ENCODE results near the gene HLF.

HLF gene

DNA sequence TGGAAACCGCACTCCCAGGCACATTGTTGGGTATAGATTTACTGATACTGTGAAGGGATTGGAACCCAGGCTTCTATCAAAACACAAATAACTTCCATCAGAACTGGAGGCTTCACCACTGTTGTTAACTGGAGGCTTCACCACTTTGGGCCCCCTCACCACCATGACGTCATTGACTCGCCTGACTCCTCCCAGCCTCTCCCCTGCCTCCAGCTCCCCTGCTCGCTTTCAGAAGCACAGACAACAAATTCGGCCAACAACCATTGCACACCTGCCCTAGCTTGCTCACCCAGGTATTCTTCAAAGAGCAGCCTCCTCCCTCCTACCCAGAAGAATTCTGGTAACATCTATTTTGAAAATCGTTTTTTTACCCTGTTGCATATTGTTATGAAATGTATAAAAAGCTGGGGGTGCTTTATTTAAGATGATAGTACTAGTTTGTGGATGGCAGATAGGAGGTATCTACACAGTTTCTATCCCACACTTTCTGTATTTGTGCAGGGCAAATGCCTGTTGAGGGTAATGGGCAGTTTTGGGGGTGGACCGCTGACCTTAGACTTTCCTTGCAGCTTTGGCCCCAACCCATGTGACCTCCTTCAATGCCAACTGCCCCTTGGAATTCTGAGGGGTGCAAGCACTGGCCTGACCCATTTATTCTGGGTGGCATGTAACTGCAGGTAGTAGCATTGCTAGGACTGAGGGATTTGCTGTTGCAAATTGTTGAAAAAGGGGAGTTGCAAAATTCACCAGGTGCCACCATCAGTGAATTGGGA is 54.1 kb downstream of the HLF start:
- TF ChIP-seq, protein P1, sequence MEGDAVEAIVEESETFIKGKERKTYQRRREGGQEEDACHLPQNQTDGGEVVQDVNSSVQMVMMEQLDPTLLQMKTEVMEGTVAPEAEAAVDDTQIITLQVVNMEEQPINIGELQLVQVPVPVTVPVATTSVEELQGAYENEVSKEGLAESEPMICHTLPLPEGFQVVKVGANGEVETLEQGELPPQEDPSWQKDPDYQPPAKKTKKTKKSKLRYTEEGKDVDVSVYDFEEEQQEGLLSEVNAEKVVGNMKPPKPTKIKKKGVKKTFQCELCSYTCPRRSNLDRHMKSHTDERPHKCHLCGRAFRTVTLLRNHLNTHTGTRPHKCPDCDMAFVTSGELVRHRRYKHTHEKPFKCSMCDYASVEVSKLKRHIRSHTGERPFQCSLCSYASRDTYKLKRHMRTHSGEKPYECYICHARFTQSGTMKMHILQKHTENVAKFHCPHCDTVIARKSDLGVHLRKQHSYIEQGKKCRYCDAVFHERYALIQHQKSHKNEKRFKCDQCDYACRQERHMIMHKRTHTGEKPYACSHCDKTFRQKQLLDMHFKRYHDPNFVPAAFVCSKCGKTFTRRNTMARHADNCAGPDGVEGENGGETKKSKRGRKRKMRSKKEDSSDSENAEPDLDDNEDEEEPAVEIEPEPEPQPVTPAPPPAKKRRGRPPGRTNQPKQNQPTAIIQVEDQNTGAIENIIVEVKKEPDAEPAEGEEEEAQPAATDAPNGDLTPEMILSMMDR (IDR thresholded peaks at IDR 0.05; ENCODE audit: low read depth, low read length): no peak
- H3K4me3 ChIP-seq (ENCODE audit: low read depth, low read length): no peak overlapping the region
- in situ Hi-C loops (cut with HindIII; ENCODE audit: low sequenced_read_pairs): no loop called here
- no peak for DNase-seq (ENCODE audit: low read depth, low spot score)

DNA sequence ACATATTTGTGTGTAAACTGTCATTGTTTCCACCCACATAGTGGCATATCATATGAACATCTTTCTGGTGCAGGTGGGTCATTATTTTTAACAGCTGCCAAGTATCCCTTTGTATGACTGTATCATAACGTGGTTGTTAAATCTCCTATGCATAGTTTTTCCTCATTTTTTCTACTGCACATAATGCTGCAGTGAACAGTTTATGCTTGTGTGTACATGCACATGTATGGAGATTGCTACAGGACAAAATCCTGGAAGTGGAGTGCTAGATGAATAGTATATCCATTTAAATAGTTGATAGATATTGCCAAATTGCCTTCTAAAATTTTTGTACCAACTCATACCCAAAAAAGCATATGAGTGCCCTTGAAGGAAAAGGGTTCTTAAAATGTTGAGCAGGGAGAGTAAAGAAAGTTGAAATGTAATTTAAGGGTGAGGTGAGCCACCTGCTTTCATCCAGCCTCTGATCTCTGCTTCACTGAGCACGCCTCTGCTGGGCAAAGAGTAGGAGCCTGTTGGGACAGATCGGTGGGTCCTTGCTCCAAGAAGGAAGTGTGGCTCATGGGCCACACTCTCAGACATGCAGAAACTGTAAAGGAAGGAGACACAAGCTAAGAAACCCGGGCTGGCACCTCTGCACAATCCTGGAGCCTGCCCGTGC is 55.3 kb downstream of the HLF start:
- DNase-seq (ENCODE audit: low read depth, low spot score): no peak
- TF ChIP-seq, protein P1 (IDR thresholded peaks at IDR 0.05; ENCODE audit: low read depth, low read length): no peak
- H3K4me3 ChIP-seq (ENCODE audit: low read depth, low read length): no peak overlapping the region
- in situ Hi-C loops (cut with HindIII; ENCODE audit: low sequenced_read_pairs): no loop called here

DNA sequence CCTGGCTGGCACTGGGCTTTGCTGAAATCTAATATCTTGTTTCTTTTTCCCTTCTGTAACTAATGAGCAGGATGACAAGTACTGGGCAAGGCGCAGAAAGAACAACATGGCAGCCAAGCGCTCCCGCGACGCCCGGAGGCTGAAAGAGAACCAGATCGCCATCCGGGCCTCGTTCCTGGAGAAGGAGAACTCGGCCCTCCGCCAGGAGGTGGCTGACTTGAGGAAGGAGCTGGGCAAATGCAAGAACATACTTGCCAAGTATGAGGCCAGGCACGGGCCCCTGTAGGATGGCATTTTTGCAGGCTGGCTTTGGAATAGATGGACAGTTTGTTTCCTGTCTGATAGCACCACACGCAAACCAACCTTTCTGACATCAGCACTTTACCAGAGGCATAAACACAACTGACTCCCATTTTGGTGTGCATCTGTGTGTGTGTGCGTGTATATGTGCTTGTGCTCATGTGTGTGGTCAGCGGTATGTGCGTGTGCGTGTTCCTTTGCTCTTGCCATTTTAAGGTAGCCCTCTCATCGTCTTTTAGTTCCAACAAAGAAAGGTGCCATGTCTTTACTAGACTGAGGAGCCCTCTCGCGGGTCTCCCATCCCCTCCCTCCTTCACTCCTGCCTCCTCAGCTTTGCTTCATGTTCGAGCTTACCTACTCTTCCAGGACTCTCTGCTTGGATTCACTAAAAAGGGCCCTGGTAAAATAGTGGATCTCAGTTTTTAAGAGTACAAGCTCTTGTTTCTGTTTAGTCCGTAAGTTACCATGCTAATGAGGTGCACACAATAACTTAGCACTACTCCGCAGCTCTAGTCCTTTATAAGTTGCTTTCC is 56.0 kb downstream of the HLF start:
- TF ChIP-seq, protein P1 (IDR thresholded peaks at IDR 0.05; ENCODE audit: low read depth, low read length): no peak
- no peak for DNase-seq (ENCODE audit: low read depth, low spot score)
- no peak overlapping the region for H3K4me3 ChIP-seq (ENCODE audit: low read depth, low read length)
- in situ Hi-C loops (cut with HindIII; ENCODE audit: low sequenced_read_pairs): no loop called here

DNA sequence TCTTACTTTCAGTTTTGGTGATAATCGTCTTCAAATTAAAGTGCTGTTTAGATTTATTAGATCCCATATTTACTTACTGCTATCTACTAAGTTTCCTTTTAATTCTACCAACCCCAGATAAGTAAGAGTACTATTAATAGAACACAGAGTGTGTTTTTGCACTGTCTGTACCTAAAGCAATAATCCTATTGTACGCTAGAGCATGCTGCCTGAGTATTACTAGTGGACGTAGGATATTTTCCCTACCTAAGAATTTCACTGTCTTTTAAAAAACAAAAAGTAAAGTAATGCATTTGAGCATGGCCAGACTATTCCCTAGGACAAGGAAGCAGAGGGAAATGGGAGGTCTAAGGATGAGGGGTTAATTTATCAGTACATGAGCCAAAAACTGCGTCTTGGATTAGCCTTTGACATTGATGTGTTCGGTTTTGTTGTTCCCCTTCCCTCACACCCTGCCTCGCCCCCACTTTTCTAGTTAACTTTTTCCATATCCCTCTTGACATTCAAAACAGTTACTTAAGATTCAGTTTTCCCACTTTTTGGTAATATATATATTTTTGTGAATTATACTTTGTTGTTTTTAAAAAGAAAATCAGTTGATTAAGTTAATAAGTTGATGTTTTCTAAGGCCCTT is 56.8 kb downstream of the HLF start:
- TF ChIP-seq, protein P1 (IDR thresholded peaks at IDR 0.05; ENCODE audit: low read depth, low read length): no peak
- DNase-seq (ENCODE audit: low read depth, low spot score): no peak
- no peak overlapping the region for H3K4me3 ChIP-seq (ENCODE audit: low read depth, low read length)
- in situ Hi-C loops (cut with HindIII; ENCODE audit: low sequenced_read_pairs): no loop called here

DNA sequence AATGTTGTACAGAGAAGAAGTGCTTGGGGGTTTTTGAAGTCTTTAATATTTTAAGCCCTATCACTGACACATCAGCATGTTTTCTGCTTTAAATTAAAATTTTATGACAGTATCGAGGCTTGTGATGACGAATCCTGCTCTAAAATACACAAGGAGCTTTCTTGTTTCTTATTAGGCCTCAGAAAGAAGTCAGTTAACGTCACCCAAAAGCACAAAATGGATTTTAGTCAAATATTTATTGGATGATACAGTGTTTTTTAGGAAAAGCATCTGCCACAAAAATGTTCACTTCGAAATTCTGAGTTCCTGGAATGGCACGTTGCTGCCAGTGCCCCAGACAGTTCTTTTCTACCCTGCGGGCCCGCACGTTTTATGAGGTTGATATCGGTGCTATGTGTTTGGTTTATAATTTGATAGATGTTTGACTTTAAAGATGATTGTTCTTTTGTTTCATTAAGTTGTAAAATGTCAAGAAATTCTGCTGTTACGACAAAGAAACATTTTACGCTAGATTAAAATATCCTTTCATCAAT is 57.8 kb downstream of the HLF start:
- TF ChIP-seq, protein P1 (IDR thresholded peaks at IDR 0.05; ENCODE audit: low read depth, low read length): no peak
- H3K4me3 ChIP-seq (ENCODE audit: low read depth, low read length): no peak overlapping the region
- no peak for DNase-seq (ENCODE audit: low read depth, low spot score)
- in situ Hi-C loops (cut with HindIII; ENCODE audit: low sequenced_read_pairs): no loop called here
